Esophagus muscularis mucosa (tissue), 4 donors: Measurements from ENCODE around the gene ZC3H18. TPM values are rescaled to one million over a fixed set of nuclear protein-coding genes. Genes with fewer than 3 reads are reported as not detected.

Experiments used
- DNase-seq: peaks from one replicate; pipeline ENCODE4 v3.0.0-alpha.2; 2017; ENCODE audit errors: extremely low spot score
- H3K27ac ChIP-seq, 4 donors: fragments of 200-600 bp; sonication (generic); replicated peaks in 1 of 4; 1 replicate in 3 of 4; 2 replicates in 1 of 4; pipeline ENCODE4 v1.5.1; 2016 to 2019; ENCODE audit warnings: mild to moderate bottlenecking in 1 of 4
- H3K27me3 ChIP-seq, 4 donors: fragments of 200-600 bp; sonication (generic); one replicate each; pipeline versions ENCODE4 v1.5.1 to v1.6.0; 2016 to 2019
- H3K36me3 ChIP-seq, 4 donors: fragments of 200-600 bp; sonication (generic); one replicate each; pipeline ENCODE4 v1.5.1; 2016 to 2019
- H3K4me1 ChIP-seq, 4 donors: fragments of 200-600 bp; sonication (generic); one replicate each; pipeline ENCODE4 v1.5.1; 2016 to 2019
- H3K4me3 ChIP-seq, 4 donors: fragments of 200-600 bp; sonication (generic); 1 replicate in 2 of 4; 2 replicates in 2 of 4; pipeline ENCODE4 v1.5.1; 2016 to 2019; ENCODE audit warnings: mild to moderate bottlenecking in 4 of 4, moderate library complexity in 1 of 4
- H3K9me3 ChIP-seq, 4 donors: fragments of 200-600 bp; sonication (generic); 1 replicate in 3 of 4; 2 replicates in 1 of 4; pipeline ENCODE4 v1.5.1; 2016 to 2019
- CTCF ChIP-seq, 3 experiments: fragments of 200-600 bp in 2 of 3; fragments of 450-650 bp in 1 of 3; sonication (generic) in 2 of 3; IDR thresholded peaks; one replicate each; pipeline ENCODE4 v1.5.1; 2017 to 2019; ENCODE audit warnings: antibody characterized with exemption in 3 of 3, mild to moderate bottlenecking in 2 of 3, moderate library complexity in 1 of 3
- EP300 ChIP-seq: sonication (generic); formaldehyde crosslinking; IDR thresholded peaks from one replicate; pipeline ENCODE4 v1.6.1; 2017; ENCODE audit warnings: antibody characterized with exemption
- POLR2A ChIP-seq: fragments of 450-650 bp; IDR thresholded peaks from one replicate; pipeline ENCODE4 v1.6.1; 2017; ENCODE audit warnings: antibody characterized with exemption, moderate library complexity, mild to moderate bottlenecking, low read depth
- POLR2AphosphoS5 ChIP-seq, 2 donors: sonication (generic); formaldehyde crosslinking; IDR thresholded peaks; one replicate each; pipeline ENCODE4 v1.6.1; 2017; ENCODE audit warnings: antibody characterized with exemption in 2 of 2
- WGBS: methylation state at CpG from one replicate; pipeline ENCODE4 v1.1.5; 2018; 5-methylcytosine and 5-hydroxymethylcytosine counted together
- intact Hi-C: fragments of 100-400 bp; cut with DNase I; formaldehyde crosslinking; loops from one replicate; pipeline ENCODE4 v1.15.1; 2023
- total RNA-seq, 4 donors: library from RNA; depleted of rRNA; stranded (reverse); fragments of >200 nt; gene quantifications; one replicate each; pipeline versions ENCODE4 v1.1.0 to v1.2.1, GENCODE V29; 2016

Gene ZC3H18
- total RNA-seq, 4 donors from 2014 or later, result 15.9 to 29.1 (median 26.6) TPM

- Histone ChIP-seq H3K27ac (no peak overlapping the region), H3K4me3 (no peak overlapping the region), H3K36me3 (peaks cover 42 to 89% (median 84%) of the 10 kb centered on the region in 4 donors), H3K27me3 (no peaks in the 10 kb centered on the region), H3K9me3 (no peaks in the 10 kb centered on the region), H3K4me1 (peaks cover 0 to 20% (median 4%) of the 10 kb centered on the region in 4 donors)
- no peak for DNase-seq
- intact Hi-C loops, result no loop called here
- WGBS, result 95% methylated on average over 26 of the region's 26 CpGs
- TF ChIP-seq CTCF (IDR thresholded peaks at IDR 0.05) (no peak), POLR2A (no peak), POLR2AphosphoS5 (IDR thresholded peaks at IDR 0.05) (no peak), EP300 (no peak)
Measured at GRCh38 chr16:88578446-88579313, 8.5 kb downstream of the ZC3H18 start.

GRCh38 chr16:88580371-88580770 is 10.2 kb downstream of the ZC3H18 start:
- no peak for DNase-seq
- peaks cover 40 to 82% (median 80%) of the 10 kb centered on the region in 4 donors for H3K36me3 ChIP-seq
- 87% methylated on average over 16 of the region's 16 CpGs for WGBS
- intact Hi-C loops, result no loop called here
- no peak overlapping the region for H3K27ac ChIP-seq
- no peak overlapping the region for H3K4me3 ChIP-seq
- TF ChIP-seq POLR2AphosphoS5 (IDR thresholded peaks at IDR 0.05) (no peak), POLR2A (no peak), EP300 (no peak), CTCF (IDR thresholded peaks at IDR 0.05) (no peak)
- H3K4me1 ChIP-seq, result peaks cover 0 to 27% (median 6%) of the 10 kb centered on the region in 4 donors
- H3K27me3 ChIP-seq, result no peaks in the 10 kb centered on the region
- no peaks in the 10 kb centered on the region for H3K9me3 ChIP-seq

GRCh38 chr16:88581033-88581432 is 10.8 kb downstream of the ZC3H18 start:
- Histone ChIP-seq H3K9me3 (no peaks in the 10 kb centered on the region), H3K4me1 (peaks cover 0 to 27% (median 6%) of the 10 kb centered on the region in 4 donors), H3K36me3 (peaks cover 34 to 81% (median 74%) of the 10 kb centered on the region in 4 donors), H3K4me3 (no peak overlapping the region), H3K27me3 (no peaks in the 10 kb centered on the region), H3K27ac (no peak overlapping the region)
- WGBS, result 87% methylated on average over 4 of the region's 4 CpGs
- DNase-seq, result no peak
- TF ChIP-seq POLR2AphosphoS5 (IDR thresholded peaks at IDR 0.05) (no peak), EP300 (no peak), POLR2A (no peak), CTCF (IDR thresholded peaks at IDR 0.05) (no peak)
- intact Hi-C loops, result no loop called here

GRCh38 chr16:88582912-88583575 is 12.8 kb downstream of the ZC3H18 start:
- H3K36me3 ChIP-seq, result peaks cover 37 to 80% (median 73%) of the 10 kb centered on the region in 4 donors
- no peak overlapping the region for H3K27ac ChIP-seq
- no peaks in the 10 kb centered on the region for H3K9me3 ChIP-seq
- intact Hi-C loops, result no loop called here
- DNase-seq, result no peak
- peaks cover 0 to 23% (median 6%) of the 10 kb centered on the region in 4 donors for H3K4me1 ChIP-seq
- no peak overlapping the region for H3K4me3 ChIP-seq
- TF ChIP-seq EP300, result no peak
- no peak for TF ChIP-seq CTCF (IDR thresholded peaks at IDR 0.05)
- TF ChIP-seq POLR2AphosphoS5 (IDR thresholded peaks at IDR 0.05), result no peak
- no peak for TF ChIP-seq POLR2A
- no peaks in the 10 kb centered on the region for H3K27me3 ChIP-seq
- WGBS, result 89% methylated on average over 14 of the region's 14 CpGs
